ENCODE data around the gene LILRA1. TPM values are rescaled to one million over a fixed set of nuclear protein-coding genes. Genes with fewer than 3 reads are reported as not detected.
"Not testable (repeated sequence)": the region's sequence is repeated elsewhere in the genome, so short reads cannot be mapped to it uniquely, and the experiment has no call there.

Gene LILRA1
- total RNA-seq, 1 experiment from 2014 or later: not detected

GRCh38 chr19:54574527-54575056, 18.8 kb upstream of the LILRA1 start:
- no TSS peak for BruUV-seq (replicated peaks)
- Histone ChIP-seq H3K4me1 (ENCODE audit: control insufficient read depth, insufficient read depth, low read length) (no peaks in the 10 kb centered on the region), H3K27ac (ENCODE audit: low read length) (no peak overlapping the region), H3K36me3 (ENCODE audit: control insufficient read depth, insufficient read depth, low read length) (no peaks in the 10 kb centered on the region), H3K27me3 (ENCODE audit: control insufficient read depth, insufficient read depth, low read length) (peaks cover 25% of the 10 kb centered on the region), H3K9me3 (ENCODE audit: control insufficient read depth, insufficient read depth, low read depth, low read length) (no peaks in the 10 kb centered on the region), H3K4me3 (ENCODE audit: low read depth in 2 of 2, low read length in 2 of 2) (no peak overlapping the region)
- intact Hi-C loops (cut with micrococcal nuclease; ENCODE audit: unreplicated experiment) (no loop called here), in situ Hi-C loops (cut with HindIII; ENCODE audit: low pct_unique_long_range_greater_than_20kb, low sequenced_read_pairs) (loop anchor here (10.0 kb wide), 1 partner anchor 100 kb away; no protein-coding TSS in a partner anchor)
- ChIA-PET POLR2A (no interaction called here), CTCF (no interaction called here)
- ATAC-seq: no peak; the same call in 1 of the 2 replicates
- no peak for DNase-seq (ENCODE audit: low read depth, low spot score)
- TF ChIP-seq TCF7L2 (IDR thresholded peaks at IDR 0.05; ENCODE audit: low read depth, low read length) (no peak), SIN3A (IDR thresholded peaks at IDR 0.05; ENCODE audit: borderline replicate concordance, insufficient read depth, low read depth, low read length) (no peak), CTCF (IDR thresholded peaks at IDR 0.05) (no peak), POLR2AphosphoS5 (IDR thresholded peaks at IDR 0.05; ENCODE audit: low read depth, low read length) (no peak), REST (IDR thresholded peaks at IDR 0.05; ENCODE audit: insufficient read depth in 1 of 2, low read depth in 2 of 2, low read length in 1 of 2) (no peak)

GRCh38 chr19:54575205-54575604, 18.2 kb upstream of the LILRA1 start:
- DNase-seq (ENCODE audit: low read depth, low spot score); BruUV-seq (replicated peaks); H3K4me1 ChIP-seq (ENCODE audit: control insufficient read depth, insufficient read depth, low read length); CTCF ChIA-PET; POLR2A ChIA-PET; H3K4me3 ChIP-seq (ENCODE audit: low read depth in 2 of 2, low read length in 2 of 2); H3K36me3 ChIP-seq (ENCODE audit: control insufficient read depth, insufficient read depth, low read length); H3K9me3 ChIP-seq (ENCODE audit: control insufficient read depth, insufficient read depth, low read depth, low read length); intact Hi-C loops (cut with micrococcal nuclease; ENCODE audit: unreplicated experiment); H3K27ac ChIP-seq (ENCODE audit: low read length): not testable (repeated sequence)
- in situ Hi-C loops (cut with HindIII; ENCODE audit: low pct_unique_long_range_greater_than_20kb, low sequenced_read_pairs): loop anchor here (10.0 kb wide), 1 partner anchor 100 kb away; no protein-coding TSS in a partner anchor
- H3K27me3 ChIP-seq (ENCODE audit: control insufficient read depth, insufficient read depth, low read length): peaks cover 21% of the 10 kb centered on the region
- 0 out of 2 replicates have a peak, but pooled peaks have one; percentile 23 for ATAC-seq

GRCh38 chr19:54576411-54576976, 16.9 kb upstream of the LILRA1 start:
- TF ChIP-seq CTCF (IDR thresholded peaks at IDR 0.05) (no peak), SIN3A (IDR thresholded peaks at IDR 0.05; ENCODE audit: borderline replicate concordance, insufficient read depth, low read depth, low read length) (no peak), POLR2AphosphoS5 (IDR thresholded peaks at IDR 0.05; ENCODE audit: low read depth, low read length) (no peak), REST (IDR thresholded peaks at IDR 0.05; ENCODE audit: insufficient read depth in 1 of 2, low read depth in 2 of 2, low read length in 1 of 2) (no peak), TCF7L2 (IDR thresholded peaks at IDR 0.05; ENCODE audit: low read depth, low read length) (no peak)
- Histone ChIP-seq H3K36me3 (ENCODE audit: control insufficient read depth, insufficient read depth, low read length) (no peaks in the 10 kb centered on the region), H3K4me1 (ENCODE audit: control insufficient read depth, insufficient read depth, low read length) (no peaks in the 10 kb centered on the region), H3K27me3 (ENCODE audit: control insufficient read depth, insufficient read depth, low read length) (peaks cover 15% of the 10 kb centered on the region), H3K9me3 (ENCODE audit: control insufficient read depth, insufficient read depth, low read depth, low read length) (no peaks in the 10 kb centered on the region), H3K27ac (ENCODE audit: low read length) (no peak overlapping the region), H3K4me3 (ENCODE audit: low read depth in 2 of 2, low read length in 2 of 2) (no peak overlapping the region)
- BruUV-seq (replicated peaks): no TSS peak
- POLR2A ChIA-PET: interaction anchor here (0.6 kb wide), 1 partner anchor 361 kb away, joined by 10 read pairs; no protein-coding TSS in a partner anchor
- ATAC-seq (peak; percentile 41; the same call in 1 of the 2 replicates), DNase-seq (ENCODE audit: low read depth, low spot score) (no peak)
- CTCF ChIA-PET: no interaction called here
- in situ Hi-C loops (cut with HindIII; ENCODE audit: low pct_unique_long_range_greater_than_20kb, low sequenced_read_pairs) (loop anchor here (10.0 kb wide), 1 partner anchor 98 kb away; no protein-coding TSS in a partner anchor), intact Hi-C loops (cut with micrococcal nuclease; ENCODE audit: unreplicated experiment) (no loop called here)
